Activated naive CD4-positive, alpha-beta T cell treated with anti-CD3 and anti-CD28 coated beads, Interleukin-2, amount 50 U/mL, for 16 hours (primary cell): ENCODE measurements around the gene MSI2.

Source experiments
- DNase-seq: peaks from one replicate; pipeline ENCODE4 v3.0.0-alpha.2; 2020

The MSI2 gene

GRCh38 chr17:57400648-57401047 is 144.3 kb downstream of the MSI2 start:
- DNase-seq, result no peak

- DNase-seq, result no peak
Measured at GRCh38 chr17:57401556-57402488, 145.5 kb downstream of the MSI2 start.

- no peak for DNase-seq
Measured at GRCh38 chr17:57402681-57403180, 146.4 kb downstream of the MSI2 start.

- DNase-seq, result no peak
Measured at GRCh38 chr17:57403236-57403635, 146.9 kb downstream of the MSI2 start.

GRCh38 chr17:57404073-57404472 is 147.8 kb downstream of the MSI2 start:
- DNase-seq, result no peak

- DNase-seq, result no peak
Measured at GRCh38 chr17:57404795-57405490, 148.6 kb downstream of the MSI2 start.

- DNase-seq, result no peak
Measured at GRCh38 chr17:57405491-57406072, 149.3 kb downstream of the MSI2 start.

GRCh38 chr17:57406131-57406980 is 150.0 kb downstream of the MSI2 start:
- DNase-seq, result no peak

GRCh38 chr17:57406981-57407286 is 150.6 kb downstream of the MSI2 start:
- no peak for DNase-seq

- no peak for DNase-seq
Measured at GRCh38 chr17:57407287-57408070, 151.2 kb downstream of the MSI2 start.

GRCh38 chr17:57408071-57408811 is 151.9 kb downstream of the MSI2 start:
- DNase-seq, result no peak

- DNase-seq, result no peak
Measured at GRCh38 chr17:57410169-57410568, 153.8 kb downstream of the MSI2 start.

- DNase-seq, result no peak
Measured at GRCh38 chr17:57412520-57413096, 156.3 kb downstream of the MSI2 start.

- DNase-seq, result no peak
Measured at GRCh38 chr17:57413848-57414651, 157.7 kb downstream of the MSI2 start.

- no peak for DNase-seq
Measured at GRCh38 chr17:57415751-57416207, 159.5 kb downstream of the MSI2 start.

GRCh38 chr17:57416369-57416768 is 160.0 kb downstream of the MSI2 start:
- no peak for DNase-seq

GRCh38 chr17:57417956-57418355 is 161.6 kb downstream of the MSI2 start:
- no peak for DNase-seq

GRCh38 chr17:57418463-57419246 is 162.3 kb downstream of the MSI2 start:
- DNase-seq, result no peak
